ENCODE measurements around the gene TNFRSF25. TPM values are rescaled to one million over a fixed set of nuclear protein-coding genes. Genes with fewer than 3 reads are reported as not detected.

The TNFRSF25 gene
- total and polyA plus RNA-seq, 2 of the 8 experiments (the other 6 are each of a cell fraction or from before 2014, with no cell fraction given), result 10.7 to 19.5 TPM

- no peak for TF ChIP-seq SAP30 (IDR thresholded peaks at IDR 0.05; ENCODE audit: insufficient read depth, insufficient replicate concordance, low read length)
Observed at GRCh38 chr1:6465461-6466005, 440 bp downstream of the TNFRSF25 start (continued).

Data from H1 (cell line).